ENCODE results near the gene TNFRSF19.

- TF ChIP-seq EZH2phosphoT487 (IDR thresholded peaks at IDR 0.05; ENCODE audit: low read depth, severe bottlenecking, unreplicated experiment), result no peak
- TF ChIP-seq CTCF (IDR thresholded peaks at IDR 0.05; ENCODE audit: poor library complexity), result no peak
- no peak for TF ChIP-seq EZH2 (IDR thresholded peaks at IDR 0.05; ENCODE audit: borderline replicate concordance)
Observed at GRCh38 chr13:23688336-23688735, 118.1 kb downstream of the TNFRSF19 start.
